Right lobe of liver (tissue), 6 donors: ENCODE data around the gene EGF. TPM values are rescaled to one million over a fixed set of nuclear protein-coding genes. Genes with fewer than 3 reads are reported as not detected.

Experiments used
- ATAC-seq, 4 donors: fragments of 200-7000 bp; cut with Tn5 transposase; one replicate each; pipeline ENCODE4 v1.9.1; 2020; ENCODE audit warnings: mild to moderate bottlenecking in 4 of 4, moderate library complexity in 4 of 4
- DNase-seq, 3 donors: peaks; one replicate each; pipeline ENCODE4 v3.0.0-alpha.2; 2020
- H3K27ac ChIP-seq, 3 donors: fragments of 200-600 bp; one replicate each; pipeline ENCODE4 v1.8.0; 2022
- H3K27me3 ChIP-seq, 2 donors: fragments of 200-600 bp; one replicate each; pipeline ENCODE4 v1.8.0; 2022
- H3K36me3 ChIP-seq, 4 donors: fragments of 200-600 bp; sonication (generic) in 1 of 4; one replicate each; pipeline versions ENCODE4 v1.5.1 to v1.8.0; 2017 to 2022; ENCODE audit warnings: control low read depth in 1 of 4
- H3K4me1 ChIP-seq, 4 donors: fragments of 200-600 bp; sonication (generic) in 1 of 4; one replicate each; pipeline versions ENCODE4 v1.5.1 to v1.8.0; 2017 to 2022; ENCODE audit warnings: control low read depth in 1 of 4
- H3K4me3 ChIP-seq, 3 donors: fragments of 200-600 bp; one replicate each; pipeline ENCODE4 v1.8.0; 2022
- H3K9me3 ChIP-seq, 4 donors: fragments of 200-600 bp; sonication (generic) in 1 of 4; one replicate each; pipeline versions ENCODE4 v1.5.1 to v1.8.0; 2017 to 2022; ENCODE audit warnings: control low read depth in 1 of 4
- CTCF ChIP-seq, 4 donors: fragments of 200-600 bp in 3 of 4; fragments of 450-650 bp in 1 of 4; IDR thresholded peaks; one replicate each; pipeline versions ENCODE4 v1.5.1 to v1.8.0; 2016 to 2022; ENCODE audit warnings: antibody characterized with exemption in 4 of 4, mild to moderate bottlenecking in 2 of 4
- POLR2A ChIP-seq: fragments of 450-650 bp; IDR thresholded peaks from one replicate; pipeline ENCODE4 v1.6.1; 2017; ENCODE audit warnings: antibody characterized with exemption, mild to moderate bottlenecking
- WGBS: methylation state at CpG from one replicate; pipeline ENCODE4 v1.1.6; 2018; ENCODE audit warnings: low coverage, low lambda C conversion rate; ENCODE audit not compliant: insufficient coverage; ENCODE audit errors: missing lambda C conversion rate; 5-methylcytosine and 5-hydroxymethylcytosine counted together
- intact Hi-C, 2 donors: fragments of 100-400 bp; cut with DNase I; formaldehyde crosslinking; loops; one replicate each; pipeline versions ENCODE4 v1.11.2 to v1.14.1; 2022
- total RNA-seq, 6 experiments: library from RNA; depleted of rRNA in 2 of 6; stranded (reverse); fragments of >200 nt in 2 of 6; fragmentation: NEBNext Ultra II Directional in 3 of 6; extraction: Animal tissue kit (Norgen Biotek cat#: 25700) in 3 of 6; gene quantifications; one replicate each; pipeline versions ENCODE4 v1.1.0 to v1.2.4, GENCODE V29; 2016 to 2023
- donor health status: DM: no; HTN: yes; CAD: no.
- donor health status: DM: no; HTN: no; CAD: no.
- donor health status: DM: no; HTN: no; CAD: no.
- donor health status: DM: no; HTN: yes; CAD: no.
- donor health status: DM: no; HTN: yes; CAD: no.

Gene EGF
- total RNA-seq, 6 experiments from 2014 or later: not detected

DNA sequence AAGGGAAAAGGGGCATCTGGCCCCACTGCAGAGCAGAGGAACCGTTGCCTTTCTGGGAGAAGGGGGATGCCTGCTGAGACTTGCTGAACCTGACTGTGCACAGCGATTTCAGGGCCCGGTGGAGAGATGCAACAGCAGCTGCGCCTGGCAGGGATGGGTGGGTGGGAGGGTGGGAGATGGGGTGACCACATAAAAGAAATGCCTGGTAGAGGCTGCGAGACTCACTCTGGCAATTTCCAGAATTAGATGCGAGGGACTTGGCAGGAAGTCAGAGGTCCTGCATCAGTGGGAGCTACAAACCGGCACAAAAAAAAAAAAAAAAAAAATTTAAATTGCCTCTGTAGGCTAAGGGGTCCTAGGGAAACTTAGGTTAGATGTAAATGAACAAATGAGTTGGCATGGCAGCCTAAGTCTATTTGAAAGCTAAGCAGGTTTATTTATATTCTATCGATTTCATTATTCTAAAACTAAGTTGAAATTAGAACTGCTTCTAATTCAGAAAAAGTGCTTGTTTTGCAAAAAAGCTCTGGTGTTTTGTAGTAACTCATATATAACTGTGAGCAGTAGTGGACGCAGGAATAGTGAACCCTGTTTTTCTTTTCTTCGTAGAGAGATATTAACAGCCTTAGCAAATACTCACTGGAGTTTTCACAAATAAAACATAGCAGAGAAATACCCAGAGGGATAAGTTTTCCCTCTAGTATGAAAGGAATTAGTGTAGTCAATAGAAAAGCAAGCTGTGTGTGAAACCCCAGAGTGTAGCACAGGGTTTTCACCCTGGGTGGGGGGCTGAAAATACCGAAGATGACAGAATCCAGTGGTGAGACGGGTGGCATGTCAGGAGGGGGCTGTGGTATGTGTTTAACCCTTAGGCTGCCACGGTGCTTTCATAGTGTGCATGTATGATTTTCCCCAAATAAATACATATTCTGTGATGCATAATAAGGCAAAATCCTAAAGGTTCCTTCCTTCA is 130.1 kb downstream of the EGF start:
- H3K36me3 ChIP-seq: no peaks in the 10 kb centered on the region
- WGBS: 33% methylated on average over 11 of the region's 13 CpGs
- peaks cover 0 to 17% (median 6%) of the 10 kb centered on the region in 4 donors for H3K4me1 ChIP-seq
- H3K4me3 ChIP-seq: no peak overlapping the region
- peak; percentile 15 to 43 (median 36) for ATAC-seq
- no peak for TF ChIP-seq POLR2A
- no peak for TF ChIP-seq CTCF (IDR thresholded peaks at IDR 0.05)
- DNase-seq: no peak
- H3K9me3 ChIP-seq: no peaks in the 10 kb centered on the region
- no peak overlapping the region for H3K27ac ChIP-seq
- no peaks in the 10 kb centered on the region for H3K27me3 ChIP-seq
- intact Hi-C loops: no loop called here

- 83% methylated on average over 3 of the region's 5 CpGs for WGBS
- intact Hi-C loops: no loop called here
- Histone ChIP-seq H3K36me3 (peaks cover 0 to 9% (median 0%) of the 10 kb centered on the region in 4 donors), H3K9me3 (no peaks in the 10 kb centered on the region), H3K4me3 (no peak overlapping the region), H3K4me1 (peaks cover 0 to 19% (median 5%) of the 10 kb centered on the region in 4 donors), H3K27me3 (no peaks in the 10 kb centered on the region), H3K27ac (no peak overlapping the region)
- TF ChIP-seq POLR2A (no peak), CTCF (IDR thresholded peaks at IDR 0.05) (no peak)
- no peak for DNase-seq
- ATAC-seq: no peak
These were observed 133.9 kb downstream of the EGF start for GRCh38 chr4:110046588-110047049.

DNA sequence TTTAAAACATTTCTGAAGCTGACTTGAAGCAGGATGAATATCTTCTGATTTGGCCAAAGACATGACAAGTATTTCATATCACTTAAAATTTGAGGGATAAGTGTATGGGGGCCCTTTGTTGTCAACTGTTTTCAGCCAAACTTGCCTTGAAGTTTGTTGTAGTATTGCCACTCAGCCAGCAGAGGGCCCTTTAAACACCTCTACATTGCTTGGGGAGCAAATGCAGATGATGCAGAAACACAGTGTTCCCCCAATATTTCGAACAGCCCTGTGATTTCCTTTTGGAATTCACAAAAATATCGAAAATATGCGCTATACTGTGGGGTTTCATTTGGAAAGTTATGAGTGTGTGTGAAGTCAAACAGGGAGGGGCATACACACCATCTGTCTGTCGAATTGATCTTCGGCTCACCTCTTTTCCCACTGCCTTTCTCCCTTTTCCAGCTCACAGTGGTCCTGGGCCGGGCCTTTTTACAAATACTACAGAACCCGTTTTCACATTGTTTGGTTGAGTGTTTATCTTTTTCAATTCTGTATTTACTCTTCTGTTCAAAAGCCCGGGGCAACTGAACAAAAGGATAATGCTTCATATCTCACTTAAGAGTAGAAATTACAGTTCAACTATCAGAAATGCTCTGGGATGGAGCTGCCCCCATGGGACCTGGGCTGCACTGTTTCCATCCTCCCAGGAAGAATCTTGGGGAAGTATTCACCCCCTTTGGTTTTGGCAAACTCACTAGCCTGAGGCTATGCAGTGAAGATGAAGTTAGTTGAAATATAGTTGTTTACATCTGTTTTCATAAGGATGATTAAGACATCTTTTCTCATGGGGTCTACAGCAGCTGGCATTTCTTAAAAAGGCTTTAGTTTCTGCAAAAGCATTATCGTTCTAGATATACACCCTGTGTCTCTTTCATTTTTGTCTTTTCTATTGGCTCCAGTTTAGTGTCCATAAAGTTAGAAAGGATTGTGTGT is 137.6 kb downstream of the EGF start:
- Histone ChIP-seq H3K4me1 (peaks cover 0 to 17% (median 5%) of the 10 kb centered on the region in 4 donors), H3K36me3 (peaks cover 0 to 10% (median 0%) of the 10 kb centered on the region in 4 donors), H3K9me3 (no peaks in the 10 kb centered on the region), H3K27me3 (no peaks in the 10 kb centered on the region), H3K27ac (no peak overlapping the region), H3K4me3 (no peak overlapping the region)
- DNase-seq (no peak), ATAC-seq (peak; percentile 75 to 78 (median 76))
- intact Hi-C loops: no loop called here
- TF ChIP-seq POLR2A: no peak
- peak; percentile 63 to 86 (median 76) for TF ChIP-seq CTCF (IDR thresholded peaks at IDR 0.05)
- 46% methylated on average over 8 of the region's 9 CpGs for WGBS

- peak; percentile 87 to 96 (median 89) for ATAC-seq
- Histone ChIP-seq H3K36me3 (peaks cover 0 to 10% (median 0%) of the 10 kb centered on the region in 4 donors), H3K9me3 (no peaks in the 10 kb centered on the region), H3K4me1 (peaks cover 0 to 40% (median 16%) of the 10 kb centered on the region in 4 donors), H3K4me3 (no peak overlapping the region), H3K27me3 (no peaks in the 10 kb centered on the region), H3K27ac (peak overlapping the region; percentile 61 to 69 (median 68))
- WGBS: 8% methylated on average over 3 of the region's 3 CpGs
- TF ChIP-seq CTCF (IDR thresholded peaks at IDR 0.05) (no peak), POLR2A (no peak)
- DNase-seq: peak in 1 of 3 donors; percentile 67
- intact Hi-C loops: no loop called here
These were observed 142.6 kb downstream of the EGF start for GRCh38 chr4:110055158-110055768.
